GM19025 (cell line): ENCODE data around the gene KIAA0753.

Source experiments
- ATAC-seq: cut with Tn5 transposase; IDR thresholded peaks from one replicate; pipeline ENCODE4 v1.9.1; 2021; ENCODE audit warnings: mild to moderate bottlenecking, low read depth, moderate library complexity; ENCODE audit not compliant: unreplicated experiment

KIAA0753 gene

GRCh38 chr17:6640536-6641246, at the start of gene KIAA0753, which contains the start of gene TXNDC17:
KIAA0753 (minus strand) TSS chr17:6640711; CDS start chr17:6635103, 5,608 bp downstream.
TXNDC17 (plus strand) TSS chr17:6641060; CDS start chr17:6641083, 23 bp downstream.
- peak; percentile 93 for ATAC-seq

DNA sequence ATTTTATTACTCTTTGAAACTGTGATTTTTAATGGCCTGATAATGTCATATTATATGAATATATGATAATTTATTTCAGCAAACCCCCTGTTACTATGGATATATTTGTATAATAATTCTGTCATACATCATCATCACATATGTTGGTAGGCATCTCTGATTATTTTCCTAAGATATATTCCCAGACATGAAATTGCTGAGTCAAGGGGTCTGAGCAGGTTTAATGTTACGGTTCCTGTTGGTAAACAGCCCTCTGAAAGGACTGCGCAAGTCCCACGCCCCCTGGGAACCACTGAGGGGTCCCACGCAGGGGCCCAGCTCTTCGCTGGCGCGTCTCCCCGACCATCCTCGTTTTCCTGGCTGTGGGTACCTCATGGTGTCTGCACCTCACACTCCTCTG, 48.4 kb upstream of the KIAA0753 start:
- ATAC-seq = no peak

DNA sequence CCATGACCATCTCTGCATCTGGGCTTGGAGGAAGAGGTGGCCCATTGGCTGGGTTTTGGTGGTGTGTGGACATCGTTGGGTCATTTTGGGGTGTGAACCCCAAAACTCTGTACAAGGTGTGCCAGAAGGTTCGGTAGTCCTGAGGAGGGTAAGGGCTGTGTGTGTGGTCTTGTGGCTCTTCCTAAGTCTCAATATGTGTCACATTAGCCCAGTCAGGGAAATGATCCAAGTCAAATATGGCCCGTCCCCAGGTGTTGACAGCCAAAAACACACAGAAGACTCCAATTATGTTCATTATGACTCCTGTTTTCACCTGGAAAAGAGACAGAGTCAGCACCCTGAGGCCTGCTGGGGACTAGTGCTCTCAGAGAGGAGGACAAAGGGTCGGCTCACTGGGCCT, 45.5 kb upstream of the KIAA0753 start:
- ATAC-seq = no peak

DNA sequence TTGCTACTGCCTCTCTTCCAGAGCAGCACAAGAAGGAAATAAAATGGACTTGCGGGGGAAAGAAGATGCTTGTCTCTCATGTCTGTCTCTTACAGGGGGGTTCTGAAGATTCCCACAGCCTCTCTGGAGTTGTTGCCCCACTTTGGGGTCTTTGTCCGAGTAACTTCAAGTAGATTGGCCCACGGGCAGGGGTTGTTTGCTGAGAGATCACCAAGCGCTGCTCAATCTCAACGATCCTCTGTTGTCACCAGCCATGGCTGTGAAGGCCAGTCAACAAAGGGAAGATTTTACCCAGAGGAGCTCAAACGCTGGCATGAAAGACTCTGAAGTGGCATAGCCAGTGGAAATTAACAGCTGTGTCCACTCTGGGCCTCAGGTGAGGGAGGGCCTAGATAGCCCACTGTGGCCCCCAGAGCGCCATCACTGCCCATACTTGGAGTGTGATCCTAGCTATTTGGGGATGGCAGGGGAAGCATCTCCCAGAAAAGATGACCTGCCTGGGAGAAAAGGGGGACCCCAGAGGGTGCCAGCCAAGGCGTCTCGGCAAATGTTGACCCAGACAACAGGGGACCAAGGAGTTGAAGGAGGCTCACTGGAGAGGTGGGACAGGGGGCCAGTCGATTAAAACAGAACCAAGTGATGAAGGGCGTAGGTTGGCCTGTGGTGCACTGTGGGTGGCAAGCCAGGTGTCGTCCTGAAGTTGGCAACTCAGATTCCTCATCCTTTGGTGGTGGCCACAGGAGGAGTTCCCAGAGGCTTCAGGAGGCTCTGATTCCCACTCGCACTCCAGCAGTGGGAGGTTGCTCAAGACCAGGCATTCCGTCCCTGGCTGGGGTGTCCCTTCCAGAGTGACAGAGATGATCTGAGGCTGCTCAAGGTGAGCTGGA, 44.6 kb upstream of the KIAA0753 start:
- ATAC-seq = no peak

DNA sequence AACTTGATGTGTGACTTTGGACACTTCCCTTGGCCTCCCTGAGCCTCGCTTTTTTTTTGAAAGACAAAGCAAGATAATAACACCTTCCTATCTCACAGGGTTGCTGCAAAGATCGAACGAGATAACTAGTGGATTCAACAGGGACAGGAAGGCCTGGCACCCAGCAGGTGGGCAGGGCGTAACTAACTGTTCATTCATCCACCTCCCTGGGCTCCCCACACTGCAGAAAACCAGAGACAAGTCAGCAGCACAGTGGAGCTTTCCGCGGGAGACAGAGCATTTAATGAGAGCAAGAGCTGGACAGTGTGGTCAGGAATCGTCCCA, 43.9 kb upstream of the KIAA0753 start:
- ATAC-seq = no peak

DNA sequence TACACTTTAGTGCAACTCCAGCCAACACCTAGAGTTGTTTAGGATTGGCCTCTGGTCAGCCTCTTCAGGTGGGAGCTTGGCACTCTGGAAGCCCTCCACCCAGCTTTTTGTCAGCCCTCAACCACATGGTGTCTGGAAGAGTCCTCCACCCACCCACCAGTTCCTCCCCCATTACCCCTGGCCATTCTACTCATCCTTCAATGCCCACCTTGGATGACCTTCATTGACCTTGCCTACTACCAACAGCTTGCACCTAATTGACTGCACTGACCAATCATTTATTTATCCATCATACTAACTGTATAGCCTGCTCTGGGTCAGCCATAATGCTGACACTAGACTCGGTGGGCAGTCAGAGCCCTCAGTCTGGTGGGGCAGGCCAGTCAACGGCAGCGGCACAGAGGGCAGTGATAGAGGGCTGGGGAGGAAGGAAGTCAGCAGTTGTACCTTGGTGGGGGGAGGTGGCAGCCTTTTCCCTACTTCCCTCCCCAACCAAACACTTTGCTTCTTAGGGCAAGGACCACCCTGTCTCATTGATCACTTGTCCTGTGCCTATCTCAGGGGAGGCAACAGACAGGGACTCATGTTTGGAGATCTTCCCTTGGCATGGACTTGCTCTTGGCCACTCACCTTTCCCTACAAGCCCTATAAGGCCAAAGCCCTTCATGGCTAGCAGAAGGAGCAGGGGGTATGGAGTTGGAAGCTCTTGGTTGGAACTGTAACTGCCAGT, 43.4 kb upstream of the KIAA0753 start:
- no peak for ATAC-seq

DNA sequence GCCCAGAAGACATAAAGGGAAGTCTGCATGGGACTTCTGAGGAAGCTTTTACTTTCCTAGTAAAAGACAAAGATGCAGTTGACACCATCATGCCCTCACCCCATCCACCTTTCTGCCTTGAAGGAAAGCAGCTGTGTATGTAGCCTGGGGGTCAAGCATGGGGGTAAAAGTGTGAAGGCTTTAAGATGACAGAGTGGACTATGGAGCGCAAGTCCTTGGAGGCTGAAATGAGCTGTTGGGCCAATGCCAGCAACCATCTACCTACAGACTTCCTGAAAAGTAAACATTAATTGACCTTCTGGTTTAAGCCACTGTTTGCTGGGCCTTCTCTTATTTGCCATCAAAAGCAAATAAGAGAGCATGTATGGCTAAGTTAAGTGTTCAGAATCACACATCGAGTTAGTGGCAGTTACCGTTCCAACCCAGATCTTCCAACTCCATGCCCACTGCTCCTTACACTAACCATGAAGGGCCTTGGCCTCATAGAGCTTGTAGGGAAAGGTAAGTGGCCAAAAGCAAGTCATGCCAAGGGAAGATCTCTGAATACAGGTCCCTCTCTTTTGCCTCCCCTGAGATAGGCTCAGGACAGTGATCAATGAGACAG, 42.7 kb upstream of the KIAA0753 start:
- ATAC-seq = no peak

- ATAC-seq = no peak
These were observed 41.8 kb upstream of the KIAA0753 start for GRCh38 chr17:6682339-6682738.

DNA sequence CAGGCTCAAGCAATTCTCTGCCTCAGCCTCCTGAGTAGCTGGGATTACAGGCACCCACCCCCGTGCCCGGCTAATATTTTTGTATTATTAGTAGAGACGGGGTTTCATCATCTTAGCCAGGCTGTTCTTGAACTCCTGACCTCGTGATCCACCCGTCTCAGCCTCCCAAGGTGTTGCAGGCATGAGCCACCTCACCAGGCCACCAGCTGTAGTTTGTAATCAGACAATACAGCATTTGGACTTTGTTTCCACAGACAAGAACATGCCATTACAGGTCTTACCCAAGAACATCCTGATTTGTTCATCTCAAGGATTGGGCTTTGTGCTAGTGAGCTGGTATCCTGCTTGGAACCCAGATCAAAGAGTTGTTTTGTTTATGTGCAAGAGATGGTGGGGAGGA, 41.2 kb upstream of the KIAA0753 start:
- no peak for ATAC-seq

DNA sequence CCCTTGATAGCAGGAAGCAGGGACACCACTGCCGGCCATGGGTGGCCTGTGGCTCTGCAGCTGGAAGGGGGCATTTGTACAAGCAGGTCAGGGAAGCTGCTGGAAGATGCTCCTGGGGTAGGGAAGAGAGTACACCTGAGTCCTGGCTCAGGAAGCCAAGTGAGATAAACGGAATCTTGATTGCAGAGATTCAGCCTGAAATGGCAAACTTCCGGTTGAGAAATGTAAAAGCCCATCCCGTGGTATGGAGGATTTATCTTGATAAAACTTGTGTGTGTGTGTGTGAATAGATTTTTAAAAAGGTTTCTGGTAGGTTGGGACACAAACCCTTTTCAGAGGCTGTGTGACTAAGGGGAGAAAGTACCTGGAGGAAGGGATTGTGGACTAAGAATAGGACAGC, 40.7 kb upstream of the KIAA0753 start:
- no peak for ATAC-seq

- no peak for ATAC-seq
These were observed 38.7 kb upstream of the KIAA0753 start for GRCh38 chr17:6679241-6679640.

DNA sequence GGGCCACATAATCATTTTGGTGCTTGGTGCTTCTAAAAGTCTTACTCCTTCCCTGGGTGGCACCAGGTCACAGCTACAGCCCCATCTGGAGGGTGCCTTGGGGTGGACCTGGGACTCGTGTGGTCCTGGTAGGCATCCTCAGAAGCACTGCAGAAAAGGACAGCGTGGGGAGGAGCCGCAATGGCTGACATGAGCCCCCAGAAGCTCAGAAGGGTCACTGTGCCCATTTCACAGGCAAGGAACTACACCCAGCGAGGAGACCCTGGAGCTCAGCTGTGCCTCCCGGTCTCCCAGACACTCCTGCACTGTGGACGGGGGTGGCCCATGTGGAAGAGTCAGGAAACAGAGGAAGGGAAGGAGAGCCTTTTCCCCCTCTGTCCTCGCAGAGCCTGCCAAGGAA, 37.4 kb upstream of the KIAA0753 start:
- no peak for ATAC-seq

DNA sequence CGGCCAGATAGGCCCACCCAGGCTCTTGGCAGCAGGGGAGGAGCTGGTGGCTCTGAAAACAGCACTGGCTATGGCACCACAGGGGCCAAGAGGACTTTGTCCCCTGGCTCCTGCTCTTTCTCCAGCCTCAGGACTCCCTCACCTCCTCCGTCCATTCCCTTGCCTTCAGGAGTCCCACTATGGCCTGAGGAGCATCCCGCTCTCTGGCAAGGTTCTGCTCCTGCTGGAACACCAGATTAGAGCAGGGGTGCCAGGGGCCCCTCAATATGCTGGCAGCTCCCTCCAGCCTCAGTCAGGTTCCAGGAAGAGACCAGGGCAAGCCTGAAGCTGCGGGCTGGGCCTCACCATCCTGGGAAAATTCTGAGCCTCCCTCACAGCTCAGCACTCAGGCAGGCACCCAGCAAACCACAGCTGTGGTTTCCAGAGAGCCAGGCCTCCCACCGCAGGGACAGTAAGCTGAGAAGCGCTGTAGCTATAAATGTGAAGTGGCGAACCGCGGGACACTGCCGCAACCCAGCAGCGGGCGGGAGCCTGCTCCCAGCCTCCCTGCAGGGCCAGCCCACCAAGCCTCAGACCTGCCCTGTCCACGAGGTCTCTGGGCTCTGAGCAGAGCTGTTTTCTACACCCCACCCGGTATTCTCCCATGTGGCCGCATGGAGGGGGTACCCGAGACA, 36.8 kb upstream of the KIAA0753 start:
- no peak for ATAC-seq

GRCh38 chr17:6676802-6677157, 36.3 kb upstream of the KIAA0753 start:
- no peak for ATAC-seq

DNA sequence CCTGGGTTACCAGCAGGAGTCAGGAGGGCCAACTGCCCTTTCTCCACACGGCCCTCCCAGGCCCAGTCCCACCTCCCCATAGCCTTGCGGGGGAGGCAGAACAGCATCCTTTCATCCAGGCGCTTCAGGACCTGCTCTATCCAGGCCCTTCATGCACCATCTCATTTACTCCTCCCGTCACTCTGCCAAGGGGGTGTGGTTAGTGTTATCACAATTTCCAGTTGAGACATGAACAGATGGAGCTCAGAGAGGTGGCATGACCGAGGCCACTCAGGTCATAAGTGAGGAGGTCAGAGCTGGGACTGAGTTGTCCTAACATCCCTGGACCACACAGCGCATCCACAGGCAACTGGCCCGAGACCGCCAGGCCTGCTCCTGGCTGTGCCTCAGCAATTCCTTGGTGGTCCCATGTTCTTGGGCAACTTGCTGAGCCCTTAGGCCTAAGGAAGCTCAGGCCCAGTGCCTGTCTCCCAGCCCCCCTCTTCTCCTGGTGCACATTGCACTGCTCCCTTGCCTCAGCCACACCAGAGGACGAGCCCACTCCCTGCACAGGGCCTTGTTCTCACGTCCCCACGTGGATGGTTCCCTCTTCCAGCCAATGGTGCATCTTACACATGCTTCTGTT, 34.8 kb upstream of the KIAA0753 start:
- no peak for ATAC-seq

DNA sequence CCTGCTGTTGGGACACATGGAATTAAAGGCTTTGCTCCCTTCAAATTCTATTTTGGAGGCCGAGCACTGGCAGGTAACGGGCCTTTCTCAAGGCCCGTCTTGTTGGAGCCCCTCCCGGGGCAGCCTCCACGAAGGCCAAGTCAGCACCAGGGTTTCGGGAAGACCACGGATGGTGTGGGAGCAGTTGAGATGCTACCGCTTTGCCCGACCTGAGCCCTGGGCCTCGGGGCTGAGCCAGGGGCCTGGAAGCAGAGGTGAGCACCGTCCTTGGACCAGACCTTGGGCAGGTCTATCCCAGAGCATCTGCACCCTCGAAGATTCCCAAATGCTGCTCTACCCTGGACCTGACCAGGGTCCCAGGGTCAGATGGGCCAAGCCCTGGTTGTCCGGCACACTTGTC, 34.1 kb upstream of the KIAA0753 start:
- no peak for ATAC-seq

- ATAC-seq = no peak
These were observed 30.9 kb upstream of the KIAA0753 start for GRCh38 chr17:6671431-6671830.

DNA sequence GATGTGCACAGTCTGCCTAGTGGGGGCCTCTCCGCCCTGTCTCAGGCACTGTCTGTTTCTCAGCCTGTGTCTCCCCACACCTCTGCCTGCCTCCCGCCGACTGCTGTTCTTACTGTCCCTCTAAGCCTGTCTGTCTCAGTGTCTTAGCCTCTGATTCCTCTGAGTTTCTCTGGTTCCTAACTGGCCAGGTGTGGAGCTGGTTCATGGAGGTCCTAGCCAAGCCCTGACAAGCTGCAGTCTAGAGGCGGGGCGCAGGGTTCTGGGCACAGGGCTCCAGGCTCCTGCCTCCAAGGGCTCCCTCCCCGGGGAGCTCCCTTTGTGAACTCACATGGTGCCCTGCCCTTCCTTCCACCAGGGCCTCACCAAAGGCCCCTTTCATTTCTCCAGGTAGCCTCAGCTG, 30.5 kb upstream of the KIAA0753 start:
- ATAC-seq = no peak

DNA sequence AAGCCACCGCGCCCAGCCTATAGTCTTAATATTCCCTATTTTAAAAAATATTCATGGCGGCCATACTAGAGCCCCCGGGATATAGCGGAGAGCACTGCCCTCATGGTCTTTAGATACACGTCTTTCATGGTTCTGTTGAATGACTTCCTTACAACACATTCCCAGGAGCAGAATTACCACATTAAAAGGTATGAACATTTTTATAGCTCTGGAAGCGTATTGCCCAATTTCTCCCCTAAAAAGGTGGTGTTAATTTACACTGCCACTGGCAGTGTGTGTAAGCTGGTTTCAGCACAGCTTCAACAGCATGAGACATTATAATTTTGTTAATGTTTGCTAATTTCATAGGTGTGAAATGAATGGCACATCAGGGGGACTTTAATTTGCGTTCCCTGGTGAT, 30.1 kb upstream of the KIAA0753 start:
- no peak for ATAC-seq
